Stimulated activated CD4-positive, alpha-beta T cell treated with anti-CD3 and anti-CD28 coated beads, Interleukin-4, amount 100 ng/mL, for 48 hours (primary cell): ENCODE measurements around the gene GATA6.
"Not testable (repeated sequence)": the region's sequence is repeated elsewhere in the genome, so short reads cannot be mapped to it uniquely, and the experiment has no call there.

Source experiments
- DNase-seq, 2 donors: peaks; one replicate each; pipeline ENCODE4 v3.0.0-alpha.2; 2020; ENCODE audit warnings: low read depth in 2 of 2

The GATA6 gene

DNA sequence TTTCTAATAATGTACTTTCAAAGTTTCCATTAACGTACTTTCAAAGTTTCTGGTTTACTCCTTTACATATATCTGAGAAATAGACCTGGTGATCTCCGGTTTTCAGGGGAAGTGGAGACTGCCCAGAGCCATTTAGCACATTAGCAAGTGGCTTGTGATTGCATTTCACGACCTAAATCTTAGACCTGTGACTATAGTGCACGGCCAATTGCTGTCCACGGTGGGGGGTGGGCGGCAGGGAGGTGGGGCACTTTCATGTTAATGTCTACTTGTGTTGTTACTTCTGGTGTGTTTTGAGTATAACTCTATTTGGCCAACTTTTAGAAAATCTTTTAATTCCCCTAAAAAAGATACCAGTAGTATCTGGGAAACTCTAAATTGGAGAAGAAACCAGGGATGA is 11.3 kb downstream of the GATA6 start:
- no peak for DNase-seq

DNA sequence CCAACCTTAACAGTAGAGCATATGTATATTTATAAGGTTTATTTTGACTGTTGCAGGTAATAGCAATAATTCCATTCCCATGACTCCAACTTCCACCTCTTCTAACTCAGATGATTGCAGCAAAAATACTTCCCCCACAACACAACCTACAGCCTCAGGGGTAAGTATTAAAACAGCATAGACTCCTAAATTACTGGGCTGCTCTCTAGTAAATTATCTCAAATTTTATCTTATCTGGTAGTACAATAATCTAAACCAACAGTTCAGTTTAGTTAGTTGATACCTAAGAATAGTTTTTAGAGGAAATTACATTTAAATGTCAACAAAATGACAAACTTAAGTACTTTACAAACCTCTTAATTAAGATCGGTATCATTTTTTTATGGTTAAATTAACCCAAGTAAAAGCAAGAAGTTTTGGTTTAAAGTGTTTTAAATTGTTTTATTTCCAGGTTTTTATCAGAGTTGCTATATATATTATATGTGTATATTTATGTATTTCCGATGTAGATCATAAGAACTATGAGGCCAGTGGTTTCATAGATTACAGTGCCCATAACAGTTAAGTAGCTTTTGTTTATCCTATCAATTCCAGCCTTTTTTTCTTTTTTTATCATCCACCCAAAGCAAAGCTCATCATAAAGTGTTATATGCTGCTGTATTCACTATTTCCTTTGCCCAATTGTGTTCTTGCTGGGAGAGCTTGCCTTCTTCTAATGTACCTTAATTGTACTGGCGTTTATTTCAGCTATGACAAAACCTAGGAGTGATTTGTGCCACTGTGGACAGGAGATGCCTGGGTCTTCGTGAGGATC is 13.7 kb downstream of the GATA6 start:
- no peak for DNase-seq

DNA sequence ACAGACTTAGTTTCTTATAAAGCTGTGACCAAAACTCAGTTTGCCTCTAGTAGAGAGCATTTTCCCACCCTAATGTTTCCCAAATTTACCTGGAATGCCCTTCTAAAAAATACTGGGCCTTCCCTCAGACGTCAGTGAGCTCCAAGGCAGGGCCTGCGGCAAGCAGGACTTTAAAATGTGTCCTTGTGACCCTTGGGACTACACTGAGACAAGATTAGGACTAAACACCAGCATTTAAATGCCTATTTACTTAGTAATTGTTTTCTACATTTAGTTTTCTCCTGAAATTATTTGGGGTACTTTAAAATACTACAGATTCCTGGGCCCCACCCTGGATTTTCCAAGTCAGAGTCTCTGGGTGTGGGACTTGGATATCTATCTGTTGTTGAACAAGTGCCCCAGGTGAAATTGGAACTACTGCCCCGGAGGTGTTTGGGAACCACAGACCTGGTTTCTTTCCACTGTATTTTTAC is 14.3 kb downstream of the GATA6 start:
- no peak for DNase-seq

DNA sequence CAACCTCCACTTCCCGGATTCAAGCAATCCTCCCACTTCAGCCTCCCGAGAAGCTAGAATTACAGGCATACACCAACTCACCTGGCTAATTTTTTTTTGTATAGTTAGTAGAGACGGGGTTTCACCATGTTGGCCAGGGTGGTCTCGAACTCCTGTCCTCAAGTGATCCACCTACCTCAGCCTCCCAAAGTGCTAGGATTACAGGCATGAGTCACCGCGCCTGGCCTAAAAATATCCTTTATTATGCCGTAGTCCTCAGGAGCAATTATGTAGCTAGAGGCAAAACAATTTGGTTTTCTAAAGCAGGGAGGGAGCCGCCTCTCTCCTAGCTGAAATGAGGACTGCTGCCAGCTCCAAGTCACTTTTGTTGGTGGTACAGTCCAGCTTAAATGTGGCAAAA is 15.2 kb downstream of the GATA6 start:
- DNase-seq = not testable (repeated sequence)

DNA sequence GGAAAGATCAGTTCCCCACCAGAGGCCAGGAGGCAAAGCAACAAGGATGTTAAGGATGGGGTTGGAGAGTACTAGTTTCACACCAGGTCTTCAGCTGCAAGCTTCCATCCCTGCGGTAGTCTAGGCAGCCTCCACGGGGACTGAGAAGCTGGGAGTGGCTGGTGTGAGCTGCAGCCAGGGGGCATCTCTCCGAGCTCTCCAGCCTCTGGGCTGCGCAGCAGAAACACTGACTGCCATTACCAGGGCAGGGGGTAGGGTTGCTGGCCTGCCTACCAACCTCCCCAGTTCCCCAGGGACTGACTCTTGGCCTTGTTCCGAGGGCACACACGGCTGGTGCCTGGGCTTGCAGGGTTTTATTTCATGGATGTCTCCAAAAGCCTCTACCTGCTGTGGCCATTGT is 15.9 kb downstream of the GATA6 start:
- no peak for DNase-seq

DNA sequence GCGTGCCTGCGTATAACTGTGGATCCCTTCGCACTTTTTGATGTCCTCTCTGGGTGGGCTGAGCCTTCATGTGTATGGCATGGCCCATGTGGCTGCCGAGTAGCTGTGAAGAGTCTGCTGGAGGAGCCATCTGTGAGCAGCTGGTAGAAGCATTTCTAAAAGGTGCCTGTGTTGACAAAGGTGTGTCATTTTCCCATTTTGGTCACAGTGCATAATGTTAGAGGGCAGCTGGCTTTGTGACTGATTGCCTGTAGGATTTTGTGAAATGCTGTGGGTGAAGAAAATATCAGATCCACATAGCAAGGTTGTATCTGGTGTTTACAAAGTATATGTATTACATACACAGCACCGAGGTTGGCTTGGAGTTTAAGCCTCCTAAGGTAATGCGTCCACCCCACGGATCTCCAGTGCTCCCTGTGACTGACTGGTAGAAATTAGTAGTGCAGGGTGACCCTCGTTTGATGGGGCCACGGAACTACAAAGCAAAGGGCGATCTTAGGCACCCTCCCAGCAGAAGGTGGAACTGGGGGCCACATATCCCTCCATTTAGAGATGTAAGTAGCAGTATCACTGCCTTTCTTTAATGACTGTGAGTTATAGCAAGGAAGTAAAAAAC is 16.5 kb downstream of the GATA6 start:
- no peak for DNase-seq

DNA sequence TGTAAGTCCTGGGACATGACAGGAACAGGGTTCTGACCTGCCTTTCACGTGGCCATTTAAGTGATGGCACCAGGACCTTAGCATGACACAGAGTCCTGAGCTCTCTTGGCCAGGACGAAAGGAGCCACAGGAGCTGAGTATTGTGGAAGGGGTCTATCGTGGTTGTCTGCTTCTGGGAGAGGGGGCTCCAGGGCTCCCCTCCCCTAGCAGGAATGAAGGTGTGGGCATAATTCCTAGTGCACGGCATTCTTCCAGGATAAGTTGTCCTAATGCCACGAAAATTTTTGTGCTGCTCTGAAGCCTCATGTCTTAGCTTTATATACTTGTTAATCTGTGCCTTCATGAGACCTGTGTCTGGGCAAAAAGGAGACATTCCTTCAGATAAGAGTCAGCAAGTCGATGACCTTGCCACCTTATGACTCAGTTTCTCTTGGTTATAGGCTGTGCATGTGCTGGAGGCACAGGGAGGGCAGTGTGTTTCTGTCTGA is 17.1 kb downstream of the GATA6 start:
- no peak for DNase-seq

DNA sequence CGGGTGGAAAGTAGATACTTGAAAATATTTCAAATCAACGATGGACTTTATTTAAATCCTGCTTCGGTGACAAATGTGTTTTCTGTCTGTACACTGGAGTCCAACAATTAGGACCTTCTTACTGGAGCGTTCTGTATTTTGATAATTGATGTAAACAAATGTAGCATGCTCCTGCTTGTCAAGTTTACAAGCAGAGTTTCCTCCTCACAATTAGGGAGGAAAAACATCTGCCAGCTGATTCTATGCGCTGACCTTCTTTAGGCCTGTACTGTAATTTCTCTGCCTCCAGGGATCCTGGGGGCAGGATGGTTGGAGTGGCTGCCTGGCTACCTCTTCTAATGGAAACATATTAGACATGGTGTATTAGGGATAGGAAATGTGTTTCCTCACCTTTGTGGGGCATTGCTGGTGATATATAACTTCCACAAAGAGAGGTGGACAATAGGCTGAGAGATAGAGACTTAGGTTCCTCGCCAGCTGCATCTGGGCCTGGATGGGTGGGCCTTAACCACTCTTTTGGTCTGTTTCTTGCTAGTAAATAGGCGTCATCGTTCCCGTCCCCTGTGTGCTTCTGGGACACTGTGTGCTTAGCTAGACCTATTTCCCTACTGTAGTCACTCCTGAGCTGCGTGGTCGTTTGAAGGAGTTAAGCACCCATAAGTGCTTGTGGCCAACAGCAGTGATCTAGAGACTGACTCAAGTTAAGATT is 19.3 kb downstream of the GATA6 start:
- no peak for DNase-seq

DNA sequence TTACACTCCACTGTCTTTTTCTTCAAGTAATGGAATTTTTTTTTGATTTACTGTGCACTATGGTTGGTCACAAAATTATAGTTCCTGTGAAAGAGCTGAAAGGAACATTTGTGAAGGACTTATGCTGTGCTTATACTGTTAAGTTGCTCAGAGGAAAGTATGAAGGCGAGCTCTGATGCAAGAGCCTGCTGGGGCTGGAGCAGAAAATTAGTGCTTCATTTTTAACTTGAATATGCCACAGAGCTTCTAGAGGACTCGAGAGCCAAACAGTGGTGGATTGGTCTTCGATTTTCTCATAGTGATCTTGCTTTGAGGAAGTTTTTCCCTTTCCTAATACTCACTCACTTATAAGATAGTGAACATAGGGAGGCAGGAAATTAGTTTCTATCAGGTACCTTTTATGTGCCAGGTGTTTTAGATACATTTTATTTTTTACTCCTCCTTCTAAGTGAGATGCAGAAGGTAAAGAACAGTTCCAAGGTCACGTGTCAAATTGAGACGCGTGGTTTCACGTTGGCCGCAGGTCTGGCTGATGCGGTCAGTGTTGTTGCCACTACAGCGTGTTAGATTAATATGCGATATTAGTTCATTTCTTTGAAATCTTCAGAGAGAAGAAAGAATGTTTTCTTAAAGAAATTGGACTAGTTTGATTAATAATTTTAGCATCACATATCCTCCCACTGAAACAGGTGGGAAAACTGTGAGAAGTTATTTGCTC is 20.2 kb downstream of the GATA6 start:
- DNase-seq = no peak

DNA sequence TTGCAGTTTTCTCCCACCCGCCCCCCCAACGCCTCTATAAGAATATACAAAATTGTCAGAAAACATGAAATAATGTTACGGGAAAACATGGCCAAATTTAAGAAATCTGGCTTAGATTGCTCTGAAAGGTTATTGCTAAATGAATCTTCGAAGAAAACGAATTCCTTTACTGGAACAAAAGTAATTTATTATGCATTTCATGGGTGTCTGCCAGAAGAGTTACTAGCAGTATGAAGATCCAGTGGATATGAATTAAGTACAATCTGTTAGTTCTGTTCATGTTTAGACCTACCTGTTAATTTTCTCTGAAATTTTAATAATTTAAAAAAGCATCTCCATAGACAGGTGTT is 21.9 kb downstream of the GATA6 start:
- no peak for DNase-seq

DNA sequence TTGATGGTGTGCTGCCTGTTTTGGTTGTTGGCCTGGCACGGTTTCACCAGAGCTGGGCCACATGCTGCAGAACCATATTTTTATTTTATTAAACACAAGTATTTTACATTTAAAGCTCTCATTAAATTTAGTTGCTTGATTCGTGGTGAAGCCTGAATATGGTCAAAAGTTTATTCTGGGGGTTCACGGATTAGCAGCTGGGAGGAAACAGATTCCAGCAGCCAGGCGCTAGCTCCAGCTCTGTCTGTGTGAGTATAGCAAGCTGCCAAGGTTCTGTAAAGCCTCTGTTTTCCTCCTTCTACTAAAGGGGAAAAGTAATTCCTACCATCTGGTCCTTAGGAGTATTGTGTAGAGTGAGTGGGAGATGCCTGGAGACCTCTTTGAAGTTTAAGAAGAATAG is 22.5 kb downstream of the GATA6 start:
- DNase-seq = no peak

DNA sequence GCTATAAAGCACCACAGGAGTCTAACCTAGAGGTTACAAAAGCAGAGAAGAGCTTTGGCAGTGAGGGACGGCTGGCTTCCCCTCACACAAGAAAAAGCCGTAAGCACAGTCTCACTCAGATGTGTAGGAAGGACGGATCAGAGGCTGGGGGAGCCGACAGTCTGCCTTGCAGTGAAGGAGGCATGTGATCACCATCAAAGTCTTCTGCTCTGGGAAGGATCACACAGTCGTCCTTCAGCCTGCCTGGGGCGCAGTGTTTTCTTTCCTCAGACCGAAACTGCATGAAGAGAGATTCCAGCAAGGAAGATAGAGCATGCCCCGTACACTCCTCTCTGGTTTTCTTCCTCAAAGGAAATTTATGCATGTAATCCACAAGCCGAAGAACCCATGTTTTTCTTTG is 24.1 kb downstream of the GATA6 start:
- DNase-seq = no peak

DNA sequence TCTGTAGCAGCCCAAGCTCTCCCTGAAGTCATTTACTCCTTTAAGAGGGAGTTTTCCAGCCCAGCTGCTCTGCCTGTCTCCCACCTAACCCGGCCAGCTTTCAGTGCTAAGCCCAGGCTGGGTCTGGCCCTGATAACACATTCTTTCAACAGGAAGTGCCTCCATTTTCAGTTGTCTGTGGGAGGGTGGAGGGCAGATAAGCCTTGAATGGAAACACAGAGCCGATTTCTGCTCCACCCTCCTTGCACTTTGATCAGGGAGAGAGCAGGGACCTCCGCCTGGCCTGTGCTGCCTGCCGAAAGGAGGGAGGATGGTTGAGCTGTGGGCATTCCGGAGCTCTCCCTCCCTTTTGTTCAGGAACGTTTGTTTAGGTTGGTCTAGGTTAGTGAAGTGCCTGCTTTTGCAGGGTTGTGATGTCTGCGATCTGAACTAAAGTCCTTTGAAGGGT is 24.8 kb downstream of the GATA6 start:
- no peak for DNase-seq

DNA sequence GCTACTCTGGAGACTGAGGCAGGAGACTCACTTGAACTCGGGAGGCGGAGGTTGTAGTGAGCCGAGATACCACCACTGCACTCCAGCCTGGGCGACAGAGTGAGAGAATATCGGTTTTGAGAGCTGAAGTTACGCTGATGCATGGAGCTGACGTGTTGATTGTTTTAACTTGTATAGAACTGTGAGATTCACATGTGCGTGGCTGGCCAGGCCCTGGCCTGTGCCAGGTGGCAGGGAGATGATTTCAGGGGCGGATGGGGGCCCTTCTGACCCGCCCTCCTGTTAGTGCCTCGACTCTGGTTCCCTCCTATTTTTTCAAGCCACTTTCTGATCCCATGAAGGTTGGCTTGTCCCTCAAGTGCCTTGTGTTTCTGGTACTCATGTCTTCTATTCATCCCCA is 25.7 kb downstream of the GATA6 start:
- DNase-seq = no peak

DNA sequence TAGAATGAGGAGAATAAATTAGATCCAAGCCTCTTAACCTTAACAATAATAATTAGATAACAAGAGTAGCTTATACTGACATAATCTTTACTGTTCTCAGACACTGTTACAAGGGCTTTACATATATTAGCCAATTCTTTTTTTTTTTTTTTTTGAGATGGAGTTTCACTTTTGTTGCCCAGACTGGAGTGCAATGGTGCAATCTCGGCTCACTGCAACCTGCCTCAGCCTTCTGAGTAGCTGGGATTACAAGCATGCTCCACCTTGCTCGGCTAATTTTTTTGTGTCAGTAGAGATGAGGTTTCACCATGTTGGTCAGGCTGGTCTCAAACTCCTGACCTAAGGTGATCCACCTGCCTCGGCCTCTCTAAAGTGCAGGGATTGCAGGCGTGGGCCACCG is 27.6 kb downstream of the GATA6 start:
- not testable (repeated sequence) for DNase-seq

DNA sequence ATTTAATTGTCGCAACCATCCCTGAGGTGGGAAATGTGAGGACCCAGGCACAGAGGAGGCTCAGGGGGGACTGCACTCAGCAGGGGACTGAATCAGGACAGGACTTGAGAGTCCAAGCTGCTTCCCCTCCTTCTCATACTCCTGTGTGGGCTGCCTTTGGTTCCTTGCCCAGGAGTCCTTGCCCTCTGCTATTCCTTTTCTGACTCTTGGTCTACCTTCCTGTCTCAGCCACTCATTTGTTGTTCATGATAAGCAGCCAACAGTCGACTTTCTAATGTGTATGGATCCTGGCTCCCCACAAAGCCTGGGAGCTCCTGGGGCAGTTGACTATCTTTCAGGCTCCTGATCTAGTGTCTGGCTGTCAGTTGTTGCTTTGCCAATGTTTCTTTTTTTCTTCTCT is 28.3 kb downstream of the GATA6 start:
- no peak for DNase-seq

DNA sequence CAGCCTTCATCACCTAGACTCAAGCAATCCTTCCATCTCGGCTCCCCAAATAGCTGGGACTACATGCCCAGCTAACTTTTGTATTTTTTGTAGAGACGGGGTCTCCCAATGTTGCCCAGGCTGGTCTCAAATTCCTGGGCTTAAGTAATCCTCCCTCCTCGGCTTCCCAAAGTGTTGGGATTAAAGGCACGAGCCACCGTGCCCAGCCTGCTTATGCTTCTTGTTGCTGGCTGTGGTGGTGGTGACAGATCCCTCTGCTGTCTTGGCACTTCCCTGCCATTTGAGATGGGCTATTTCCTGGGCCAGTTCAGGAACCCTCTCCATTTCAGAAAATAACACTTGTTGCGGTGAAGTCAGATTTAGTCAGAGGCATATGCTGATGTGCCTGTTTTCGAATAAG is 28.8 kb downstream of the GATA6 start:
- DNase-seq = no peak

DNA sequence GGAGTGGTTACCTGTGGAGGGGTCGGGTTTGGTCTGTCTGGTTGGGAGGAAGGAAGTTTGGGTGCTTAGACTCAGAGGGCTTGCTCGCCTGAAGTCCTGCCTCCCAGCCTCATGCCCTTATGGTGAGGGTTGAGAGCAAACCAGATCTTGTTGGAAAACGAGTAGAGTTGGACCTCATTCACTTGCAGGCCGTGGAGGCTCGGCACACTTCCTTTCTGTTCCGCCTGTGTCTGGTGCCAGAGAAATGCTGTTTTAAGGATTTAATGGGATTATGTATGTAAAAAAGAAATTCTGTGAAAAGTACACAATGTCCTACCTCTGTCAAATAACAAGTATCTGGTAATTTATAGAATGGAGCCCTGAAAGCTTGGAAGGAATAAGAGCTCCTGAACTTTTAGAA is 29.6 kb downstream of the GATA6 start:
- no peak for DNase-seq

DNA sequence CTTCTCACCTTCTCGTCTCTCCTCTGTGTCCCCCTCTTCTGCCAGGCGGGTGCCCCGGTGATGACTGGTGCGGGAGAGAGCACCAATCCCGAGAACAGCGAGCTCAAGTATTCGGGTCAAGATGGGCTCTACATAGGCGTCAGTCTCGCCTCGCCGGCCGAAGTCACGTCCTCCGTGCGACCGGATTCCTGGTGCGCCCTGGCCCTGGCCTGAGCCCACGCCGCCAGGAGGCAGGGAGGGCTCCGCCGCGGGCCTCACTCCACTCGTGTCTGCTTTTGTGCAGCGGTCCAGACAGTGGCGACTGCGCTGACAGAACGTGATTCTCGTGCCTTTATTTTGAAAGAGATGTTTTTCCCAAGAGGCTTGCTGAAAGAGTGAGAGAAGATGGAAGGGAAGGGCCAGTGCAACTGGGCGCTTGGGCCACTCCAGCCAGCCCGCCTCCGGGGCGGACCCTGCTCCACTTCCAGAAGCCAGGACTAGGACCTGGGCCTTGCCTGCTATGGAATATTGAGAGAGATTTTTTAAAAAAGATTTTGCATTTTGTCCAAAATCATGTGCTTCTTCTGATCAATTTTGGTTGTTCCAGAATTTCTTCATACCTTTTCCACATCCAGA is 31.3 kb downstream of the GATA6 start:
- no peak for DNase-seq

DNA sequence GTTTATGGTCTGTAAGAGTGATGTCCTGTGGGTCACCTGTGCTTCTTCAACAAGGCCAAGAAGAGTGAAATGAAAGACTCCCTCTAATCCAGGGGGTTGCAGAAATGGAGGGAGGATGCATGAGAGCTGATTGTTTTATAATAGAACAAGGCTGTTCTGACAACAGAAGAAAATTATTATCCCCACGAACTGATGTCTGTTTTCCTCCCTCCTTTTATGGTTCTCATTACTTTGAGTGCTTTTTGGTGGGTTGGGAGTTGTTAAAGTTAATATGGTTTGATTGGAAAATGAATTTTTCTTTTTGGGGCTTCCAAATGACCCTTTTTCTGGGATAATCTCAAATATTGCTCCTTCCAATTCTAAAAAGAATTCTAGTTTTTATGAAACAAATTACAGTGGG is 33.6 kb downstream of the GATA6 start:
- no peak for DNase-seq

DNA sequence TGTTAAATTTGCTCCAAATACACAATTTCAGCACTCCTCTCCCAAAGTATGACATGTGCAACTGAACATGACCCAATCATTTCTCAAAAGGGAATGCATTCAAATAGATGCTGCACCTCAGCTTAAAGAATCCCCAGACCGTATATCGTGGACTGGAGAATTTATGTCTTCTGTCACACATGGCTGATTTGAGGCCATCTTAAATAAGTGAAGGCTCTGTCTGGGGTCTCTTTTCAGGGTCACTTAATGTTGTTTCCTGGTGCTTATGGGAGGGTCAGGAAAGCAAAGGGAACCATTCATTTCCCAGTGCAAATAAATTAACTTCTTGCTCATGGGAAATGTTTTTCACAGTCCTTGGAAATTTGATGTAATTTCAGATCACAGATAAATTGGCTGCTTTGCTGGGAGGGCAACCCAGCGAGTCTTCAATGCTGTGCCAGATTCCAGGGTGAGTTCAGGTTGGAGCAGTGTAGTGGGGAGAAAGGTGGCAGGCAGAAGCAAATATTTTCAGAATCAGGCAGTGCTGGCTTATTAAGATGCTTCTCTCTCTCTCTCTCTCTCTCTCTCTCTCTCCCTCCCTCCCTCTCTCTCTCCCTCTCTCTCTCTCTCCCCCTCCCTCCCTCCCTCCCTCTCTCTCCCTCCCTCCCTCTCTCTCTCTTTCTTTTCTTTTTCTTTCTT is 34.3 kb downstream of the GATA6 start:
- no peak for DNase-seq
